GM21737 (cell line): ENCODE results near the gene SGK1.
A peak's percentile ranks its signal among the peaks of the same experiment; 100 is the strongest.
"Not testable (repeated sequence)": the region's sequence is repeated elsewhere in the genome, so short reads cannot be mapped to it uniquely, and the experiment has no call there.

Experiments used
- ATAC-seq: cut with Tn5 transposase; IDR thresholded peaks from one replicate; pipeline ENCODE4 v1.9.1; 2021; ENCODE audit warnings: mild to moderate bottlenecking, moderate library complexity; ENCODE audit not compliant: unreplicated experiment

SGK1 gene

GRCh38 chr6:134193536-134194498, 124.1 kb downstream of the SGK1 start:
- no peak for ATAC-seq

DNA sequence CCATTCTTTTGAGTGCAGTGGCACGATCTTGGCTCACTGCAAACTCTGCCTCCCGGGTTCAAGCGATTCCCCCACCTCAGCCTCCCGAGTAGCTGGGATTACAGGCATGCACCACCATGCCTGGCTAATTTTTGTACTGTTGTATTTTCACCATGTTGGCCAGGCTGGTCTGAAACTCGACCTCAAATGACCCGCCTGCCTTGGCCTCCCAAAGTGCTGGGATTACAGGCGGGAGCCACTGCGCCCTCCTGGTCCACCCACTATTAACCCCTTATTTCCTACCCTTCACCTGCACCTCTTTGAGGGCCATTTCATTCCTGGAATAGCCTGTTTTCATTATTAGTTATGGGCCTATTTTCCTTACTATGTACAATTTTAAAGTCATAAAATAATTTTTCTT, 125.3 kb downstream of the SGK1 start:
- ATAC-seq, result not testable (repeated sequence)

GRCh38 chr6:134190883-134191282, 127.0 kb downstream of the SGK1 start:
- ATAC-seq, result no peak

- ATAC-seq, result no peak
Observed at GRCh38 chr6:134187751-134188150, 130.2 kb downstream of the SGK1 start.

DNA sequence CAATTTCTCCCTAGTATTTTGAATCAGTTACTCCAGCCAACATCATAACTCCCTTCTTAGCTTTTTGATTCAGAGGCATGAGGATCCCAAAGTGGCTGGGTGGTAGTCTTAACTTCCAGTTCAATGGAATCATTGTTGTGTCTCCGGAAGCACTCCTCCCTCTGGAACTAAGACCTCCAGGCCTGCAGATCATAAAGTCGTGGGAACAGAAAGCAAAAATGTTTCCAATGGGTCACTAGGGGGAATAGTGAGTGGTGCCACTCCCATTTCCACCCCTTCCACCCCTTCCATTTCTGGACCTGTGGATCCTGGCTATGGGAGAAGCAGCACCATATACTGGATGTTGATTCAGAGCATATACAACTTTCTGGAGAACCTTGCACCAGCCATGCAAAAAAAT, 130.8 kb downstream of the SGK1 start:
- ATAC-seq, result no peak

DNA sequence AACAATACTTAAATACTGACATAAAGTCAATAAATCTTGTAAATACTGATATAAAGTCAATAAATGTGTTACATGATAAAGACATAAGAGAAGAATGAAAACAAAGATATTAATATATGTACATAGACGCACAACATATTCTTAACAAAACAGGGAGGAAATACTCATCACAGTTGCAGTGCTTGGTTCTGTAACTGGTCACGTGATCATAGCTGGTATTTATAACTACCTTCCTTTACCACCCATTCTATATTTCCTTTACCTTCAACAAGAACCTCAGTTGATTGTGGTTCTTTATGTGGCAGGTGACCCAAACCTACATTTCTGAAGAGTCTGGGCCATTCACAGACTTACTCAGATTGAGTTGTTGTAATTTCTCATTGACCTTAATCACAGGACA, 131.6 kb downstream of the SGK1 start:
- ATAC-seq, result no peak

DNA sequence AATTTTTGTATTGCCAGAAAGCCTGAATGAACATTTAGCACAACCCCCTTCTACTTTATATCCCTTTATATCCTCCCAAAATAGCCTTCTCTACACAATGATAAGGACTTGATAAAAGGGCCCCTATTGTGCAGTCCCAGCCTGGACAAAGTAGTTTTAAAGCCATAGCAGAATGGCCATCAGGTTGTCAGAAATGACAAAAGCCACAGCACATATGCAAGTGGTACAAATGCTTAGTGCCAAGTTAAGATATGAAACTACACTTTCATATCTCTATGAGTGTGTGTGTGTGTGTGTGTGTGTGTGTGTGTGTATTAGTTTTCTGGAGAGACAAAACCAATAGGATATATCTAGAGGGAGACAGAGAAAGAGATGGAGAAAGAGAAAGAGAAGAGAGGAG, 132.6 kb downstream of the SGK1 start:
- no peak for ATAC-seq

DNA sequence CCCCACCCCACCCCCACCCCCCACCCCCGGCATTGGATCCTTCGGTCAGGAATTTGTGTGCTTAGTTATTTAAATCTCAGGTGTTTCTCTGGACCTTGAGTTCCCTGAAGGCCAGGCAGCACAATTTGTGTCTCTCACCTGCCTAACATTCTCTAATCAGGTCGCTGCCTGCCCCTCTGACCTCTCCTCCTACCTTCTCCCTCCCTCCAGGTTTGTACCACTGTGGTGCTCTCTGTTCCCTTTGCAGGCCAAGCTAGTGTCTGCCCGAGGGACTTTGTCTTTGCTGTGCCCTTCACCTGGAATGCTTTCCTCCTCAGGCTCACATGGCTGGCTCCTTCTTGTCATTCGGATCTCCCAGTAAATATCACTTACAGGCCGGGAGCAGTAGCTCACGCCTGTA, 134.1 kb downstream of the SGK1 start:
- ATAC-seq, result no peak

- no peak for ATAC-seq
Observed at GRCh38 chr6:134182528-134182927, 135.4 kb downstream of the SGK1 start.

- ATAC-seq, result not testable (repeated sequence)
Observed at GRCh38 chr6:134181726-134182125, 136.2 kb downstream of the SGK1 start.

DNA sequence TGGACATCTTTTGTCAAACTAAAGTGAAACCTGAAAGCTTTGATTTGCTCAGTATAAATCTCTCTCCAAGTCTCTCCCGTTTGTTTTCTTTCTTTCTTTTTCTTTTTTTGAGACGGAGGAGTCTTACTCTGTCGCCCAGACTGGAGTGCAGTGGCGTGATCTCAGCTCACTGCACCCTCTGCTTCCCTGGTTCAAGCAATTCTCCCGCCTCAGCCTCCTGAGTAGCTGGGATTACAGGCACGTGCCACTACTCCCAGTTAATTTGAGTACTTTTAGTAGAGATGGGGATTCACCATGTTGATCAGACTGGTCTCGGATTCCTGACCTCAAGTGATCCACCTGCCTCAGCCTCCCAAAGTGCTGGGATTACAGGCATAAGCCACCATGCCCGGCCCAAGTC, 136.7 kb downstream of the SGK1 start:
- not testable (repeated sequence) for ATAC-seq

GRCh38 chr6:134180540-134180939, 137.4 kb downstream of the SGK1 start:
- not testable (repeated sequence) for ATAC-seq

GRCh38 chr6:134178161-134179044, 139.5 kb downstream of the SGK1 start:
- ATAC-seq, result no peak

DNA sequence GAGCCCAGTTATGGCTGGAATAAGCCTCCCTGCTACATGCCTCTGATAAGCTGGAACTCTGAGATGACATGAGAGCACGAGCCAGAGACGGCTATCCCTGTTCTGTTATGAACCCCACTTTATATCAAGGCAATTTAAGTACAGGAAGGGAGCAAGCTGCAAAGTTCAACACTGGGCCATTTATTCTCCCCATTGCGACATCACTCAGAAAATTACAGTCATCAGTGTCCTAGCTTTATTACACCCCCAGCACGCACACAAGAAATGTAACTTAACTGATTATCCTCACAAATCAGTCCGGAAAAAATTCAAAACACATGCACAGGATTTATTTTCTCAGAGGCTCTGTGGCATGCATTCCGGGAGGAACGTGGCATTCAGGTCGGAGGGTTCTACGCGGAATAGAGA, 140.2 kb downstream of the SGK1 start:
- ATAC-seq, result no peak

DNA sequence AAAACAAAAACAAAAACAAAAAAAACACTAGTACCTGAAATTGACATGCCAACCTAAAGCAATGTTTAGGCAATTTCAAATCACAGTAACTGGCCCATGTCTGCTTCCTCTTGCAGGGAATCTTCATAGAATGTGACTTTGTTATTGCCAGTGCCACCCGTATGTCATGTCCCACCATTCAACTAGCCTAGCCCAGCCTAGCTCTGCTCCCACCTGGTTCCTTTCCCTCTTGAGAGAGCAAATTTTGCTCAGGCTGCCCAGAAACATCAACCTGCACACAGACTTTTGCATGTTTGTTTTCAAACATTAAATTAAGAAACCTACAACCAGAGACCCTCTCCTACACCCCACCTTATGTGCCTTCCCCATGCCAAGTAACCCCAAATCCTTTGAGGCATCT, 140.7 kb downstream of the SGK1 start:
- ATAC-seq, result no peak

- no peak for ATAC-seq
Observed at GRCh38 chr6:134176264-134176975, 141.5 kb downstream of the SGK1 start.

DNA sequence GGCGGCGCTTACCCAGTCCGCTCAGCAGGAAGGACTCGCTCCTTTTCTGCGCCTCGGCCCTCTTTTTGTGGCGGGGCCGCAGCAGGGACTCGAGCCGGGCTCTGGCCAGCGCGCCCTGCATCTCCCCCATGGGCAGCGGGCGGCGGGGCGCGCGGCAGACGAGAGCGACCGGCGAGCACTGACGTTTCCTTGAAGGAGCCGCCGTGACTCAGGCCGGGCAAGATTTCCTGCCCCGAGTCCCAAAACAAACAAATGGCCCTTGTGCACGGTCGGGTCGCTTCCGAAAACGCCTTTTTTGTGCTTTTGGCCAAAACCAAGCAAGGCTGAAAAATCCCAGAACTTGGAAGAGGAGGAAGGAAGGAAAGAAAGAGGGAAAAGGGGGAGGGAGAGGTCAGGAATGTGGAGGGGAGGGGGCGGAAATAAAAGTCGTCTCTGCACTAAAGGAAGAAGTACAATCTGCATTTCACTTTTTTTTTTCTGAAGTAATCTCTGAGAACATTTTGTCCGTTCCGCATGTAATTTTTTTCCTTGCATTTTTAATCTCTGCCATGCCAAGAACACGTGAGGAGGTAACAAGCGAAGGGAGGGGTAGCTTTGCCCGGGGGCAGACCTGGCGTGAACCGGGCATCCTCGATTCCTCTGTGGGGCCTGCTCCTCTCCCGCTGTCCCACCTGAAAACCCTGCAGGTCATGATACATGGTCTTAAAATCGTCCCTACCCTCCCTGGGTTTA, 142.2 kb downstream of the SGK1 start:
- peak; percentile 8 for ATAC-seq

DNA sequence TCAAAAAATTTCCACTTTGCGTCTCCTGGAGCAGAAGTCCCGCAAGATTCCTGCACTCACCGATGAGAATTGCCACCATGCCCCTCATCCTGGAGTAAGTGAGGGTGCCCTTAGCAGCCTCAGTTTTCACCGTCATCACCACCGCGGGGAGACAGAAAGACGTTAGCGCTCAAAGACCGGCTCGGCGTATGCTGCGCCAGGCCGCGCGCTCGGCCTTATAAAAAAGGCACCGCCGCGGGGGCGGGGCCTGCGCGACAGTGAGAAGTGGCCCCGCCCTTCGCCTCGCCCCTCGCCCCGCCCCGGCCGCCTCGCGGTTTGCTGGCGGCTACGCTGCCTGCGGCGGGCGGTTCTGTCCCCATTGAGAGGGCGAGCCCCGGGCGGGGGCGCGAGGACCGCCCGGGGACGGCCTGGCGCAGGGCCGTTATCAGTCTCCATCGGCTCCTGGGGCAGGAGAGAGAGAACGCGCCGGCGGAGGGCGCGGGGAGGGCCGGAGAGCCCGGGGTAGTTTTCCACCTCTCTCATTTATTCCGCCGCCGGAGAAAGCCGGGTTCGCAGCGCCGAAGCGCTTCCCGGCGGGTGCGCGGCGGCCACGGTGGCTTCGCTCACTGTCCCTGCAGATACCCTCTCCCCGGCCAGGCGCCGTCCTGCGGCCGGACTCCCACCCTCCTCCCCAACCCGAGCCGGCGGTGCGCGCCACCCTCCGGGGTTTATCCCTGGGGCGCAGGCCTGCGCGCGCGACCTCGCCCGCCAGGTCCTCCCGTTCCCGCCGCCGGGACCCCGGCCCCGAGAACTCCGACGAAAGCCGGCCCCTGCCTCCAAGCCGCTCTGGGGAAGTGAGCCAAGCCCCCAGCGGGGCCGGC, 143.0 kb downstream of the SGK1 start:
- peak; percentile 85 for ATAC-seq

GRCh38 chr6:134173936-134174671, 143.8 kb downstream of the SGK1 start:
- ATAC-seq, result no peak
